Trophoblast cell (in vitro differentiated cells and primary cell): Measurements from ENCODE around the gene MAOB.
A peak's percentile ranks its signal among the peaks of the same experiment; 100 is the strongest.

ENCODE experiments used
- DNase-seq, 2 donors: peaks; one replicate each; pipeline ENCODE4 v3.0.0-alpha.2; 2016
- H2AFZ ChIP-seq: 2 replicates; pipeline ENCODE4 v1.6.1; 2013; ENCODE audit warnings: low read length, moderate library complexity, mild to moderate bottlenecking; ENCODE audit not compliant: insufficient read depth, poor library complexity
- H2AK5ac ChIP-seq: 2 replicates; pipeline ENCODE4 v1.6.1; 2013; ENCODE audit warnings: mild to moderate bottlenecking, low read length
- H2BK120ac ChIP-seq: 2 replicates; pipeline ENCODE4 v1.6.1; 2013; ENCODE audit warnings: low read length, mild to moderate bottlenecking, moderate library complexity; ENCODE audit not compliant: insufficient read depth, poor library complexity
- H2BK12ac ChIP-seq: 2 replicates; pipeline ENCODE4 v1.6.1; 2013; ENCODE audit warnings: mild to moderate bottlenecking, low read length, moderate library complexity
- H2BK5ac ChIP-seq: 2 replicates; pipeline ENCODE4 v1.6.1; 2013; ENCODE audit warnings: low read length, low read depth, moderate library complexity, mild to moderate bottlenecking; ENCODE audit not compliant: poor library complexity
- H3K14ac ChIP-seq: 2 replicates; pipeline ENCODE4 v1.6.1; 2013; ENCODE audit warnings: mild to moderate bottlenecking, low read length
- H3K18ac ChIP-seq: 2 replicates; pipeline ENCODE4 v1.6.1; 2013; ENCODE audit warnings: mild to moderate bottlenecking, low read length
- H3K23ac ChIP-seq: 2 replicates; pipeline ENCODE4 v1.6.1; 2013; ENCODE audit warnings: low read length
- H3K27ac ChIP-seq: 2 replicates; pipeline ENCODE4 v1.5.1; 2013; ENCODE audit warnings: low read depth, mild to moderate bottlenecking, inconsistent platforms, low read length, moderate library complexity
- H3K27me3 ChIP-seq: 2 replicates; pipeline ENCODE4 v1.6.1; 2013; ENCODE audit warnings: inconsistent platforms, mild to moderate bottlenecking, low read length, moderate library complexity; ENCODE audit not compliant: insufficient read depth
- H3K36me3 ChIP-seq, 2 experiments: 1 replicate in 1 of 2; 2 replicates in 1 of 2; pipeline ENCODE4 v1.6.1; 2013; ENCODE audit warnings: low read length in 2 of 2, mild to moderate bottlenecking in 2 of 2, moderate library complexity in 1 of 2; ENCODE audit not compliant: insufficient read depth in 2 of 2, control insufficient read depth in 1 of 2
- H3K4ac ChIP-seq: 2 replicates; pipeline ENCODE4 v1.6.1; 2013; ENCODE audit warnings: low read depth, mild to moderate bottlenecking, low read length, moderate library complexity
- H3K4me1 ChIP-seq, 2 experiments: 1 replicate in 1 of 2; 2 replicates in 1 of 2; pipeline ENCODE4 v1.6.1; 2013; ENCODE audit warnings: low read length in 2 of 2, mild to moderate bottlenecking in 2 of 2, moderate library complexity in 1 of 2; ENCODE audit not compliant: insufficient read depth in 2 of 2, control insufficient read depth in 1 of 2
- H3K4me2 ChIP-seq: 2 replicates; pipeline ENCODE4 v1.6.1; 2013; ENCODE audit warnings: inconsistent platforms, mild to moderate bottlenecking, low read length, moderate library complexity
- H3K4me3 ChIP-seq: 2 replicates; pipeline ENCODE4 v1.5.1; 2013; ENCODE audit warnings: mild to moderate bottlenecking, low read depth, low read length, inconsistent platforms
- H3K79me1 ChIP-seq: one replicate; pipeline ENCODE4 v1.6.1; 2013; ENCODE audit warnings: low read length
- H3K79me2 ChIP-seq: 2 replicates; pipeline ENCODE4 v1.6.1; 2013; ENCODE audit warnings: low read length, mild to moderate bottlenecking; ENCODE audit not compliant: control insufficient read depth, insufficient read depth, poor library complexity
- H3K9ac ChIP-seq: 2 replicates; pipeline ENCODE4 v1.6.1; 2013; ENCODE audit warnings: mild to moderate bottlenecking, low read length
- H3K9me3 ChIP-seq: 2 replicates; pipeline ENCODE4 v1.6.1; 2013; ENCODE audit warnings: low read depth, mild to moderate bottlenecking, control low read depth, inconsistent platforms, low read length; ENCODE audit not compliant: insufficient read depth
- H4K12ac ChIP-seq: 2 replicates; pipeline ENCODE4 v1.6.1; 2013; ENCODE audit warnings: low read depth, mild to moderate bottlenecking, low read length, moderate library complexity
- H4K8ac ChIP-seq: 2 replicates; pipeline ENCODE4 v1.6.1; 2013; ENCODE audit warnings: low read depth, mild to moderate bottlenecking, low read length, moderate library complexity
- H4K91ac ChIP-seq: one replicate; pipeline ENCODE4 v1.6.1; 2013; ENCODE audit warnings: low read depth, mild to moderate bottlenecking, low read length, moderate library complexity
- WGBS: extraction: QIAGEN DNeasy Blood & Tissue Kit; methylation state at CpG from one replicate; pipeline ENCODE4 v1.1.7; 2013; ENCODE audit warnings: missing lambda C conversion rate; ENCODE audit not compliant: insufficient read length, insufficient coverage; ENCODE audit errors: extremely low coverage; 5-methylcytosine and 5-hydroxymethylcytosine counted together

The MAOB gene

DNA sequence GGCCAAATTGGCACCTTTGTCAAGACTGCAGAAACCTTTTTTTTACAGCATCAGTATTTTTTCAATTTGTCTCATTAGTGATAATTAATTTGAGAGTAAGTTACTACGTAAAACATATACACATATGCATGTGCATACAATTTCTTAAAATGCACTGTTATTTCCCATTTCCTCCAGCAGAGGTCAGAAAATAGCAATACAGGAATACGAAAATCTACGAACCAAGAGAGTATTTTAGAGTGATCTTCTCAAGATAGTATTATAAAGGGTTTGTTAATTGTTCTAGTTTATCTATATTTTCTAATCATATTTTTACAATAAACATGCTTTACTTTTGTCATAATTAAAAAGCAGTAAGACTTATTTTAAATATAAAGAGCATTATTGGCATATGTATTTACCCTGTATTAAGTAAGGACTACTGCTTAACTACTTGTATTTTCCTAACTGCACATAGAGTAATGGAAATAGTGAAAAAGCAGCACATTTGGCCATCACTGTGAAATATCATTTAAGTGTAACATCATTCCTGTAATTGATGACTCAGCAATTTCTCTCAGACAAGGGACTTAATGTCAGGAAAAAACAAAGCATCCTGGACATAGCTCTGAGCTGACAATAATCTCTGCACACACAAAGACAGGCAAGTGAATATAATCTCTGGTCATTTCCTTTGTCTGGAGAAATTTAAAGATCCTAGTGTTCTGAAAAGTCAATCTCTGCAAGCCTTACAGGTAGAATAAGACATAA lies 45.6 kb downstream of the MAOB start:
- H3K4me2 ChIP-seq = no peak overlapping the region
- no peak overlapping the region for H3K4me3 ChIP-seq
- no peak overlapping the region for H4K91ac ChIP-seq
- H3K9me3 ChIP-seq = no peaks in the 10 kb centered on the region
- H3K18ac ChIP-seq = no peak overlapping the region
- H3K4me1 ChIP-seq = no peaks in the 10 kb centered on the region
- no peak overlapping the region for H3K27ac ChIP-seq
- H3K79me1 ChIP-seq = no peaks in the 10 kb centered on the region
- H4K8ac ChIP-seq = no peak overlapping the region
- WGBS = no CpG with 5 or more reads among the region's 3 CpGs
- no peak overlapping the region for H2BK12ac ChIP-seq
- H3K9ac ChIP-seq = no peak overlapping the region
- no peak overlapping the region for H3K14ac ChIP-seq
- no peak overlapping the region for H3K4ac ChIP-seq
- H2BK120ac ChIP-seq = no peak overlapping the region
- DNase-seq = peak in 1 of 2 donors; percentile 72
- no peak overlapping the region for H2AK5ac ChIP-seq
- H3K36me3 ChIP-seq = no peaks in the 10 kb centered on the region
- H3K79me2 ChIP-seq = no peaks in the 10 kb centered on the region
- no peak overlapping the region for H4K12ac ChIP-seq
- H2AFZ ChIP-seq = no peak overlapping the region
- H3K23ac ChIP-seq = no peak overlapping the region
- no peak overlapping the region for H2BK5ac ChIP-seq
- H3K27me3 ChIP-seq = no peaks in the 10 kb centered on the region

DNA sequence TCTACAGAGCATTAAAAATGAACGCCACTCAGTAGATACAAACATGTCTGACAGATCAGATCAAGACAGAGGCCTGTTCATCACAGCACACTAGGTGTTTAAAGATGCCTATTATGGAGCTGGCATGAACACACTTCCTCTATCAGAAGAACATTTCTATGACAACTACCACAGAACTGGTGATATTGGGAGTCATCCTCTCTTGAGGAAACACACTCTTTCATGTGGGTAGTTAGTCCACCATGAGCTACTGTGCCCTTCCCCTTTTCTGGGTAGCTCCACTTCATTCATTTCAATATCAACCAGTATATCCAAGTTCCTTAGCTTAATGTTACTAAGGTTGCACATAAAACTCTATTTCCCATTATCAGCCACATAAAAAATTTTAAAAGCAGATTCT lies 46.7 kb downstream of the MAOB start:
- no peak overlapping the region for H2BK120ac ChIP-seq
- WGBS = no CpG with 5 or more reads among the region's 1 CpG
- H3K4me2 ChIP-seq = no peak overlapping the region
- H3K18ac ChIP-seq = no peak overlapping the region
- H2BK5ac ChIP-seq = no peak overlapping the region
- no peak overlapping the region for H3K14ac ChIP-seq
- no peaks in the 10 kb centered on the region for H3K36me3 ChIP-seq
- H3K4me3 ChIP-seq = no peak overlapping the region
- H4K12ac ChIP-seq = no peak overlapping the region
- no peak overlapping the region for H3K4ac ChIP-seq
- H3K79me1 ChIP-seq = no peaks in the 10 kb centered on the region
- H4K8ac ChIP-seq = no peak overlapping the region
- H3K27me3 ChIP-seq = no peaks in the 10 kb centered on the region
- no peaks in the 10 kb centered on the region for H3K79me2 ChIP-seq
- H2BK12ac ChIP-seq = no peak overlapping the region
- H3K9ac ChIP-seq = no peak overlapping the region
- no peaks in the 10 kb centered on the region for H3K9me3 ChIP-seq
- no peak overlapping the region for H3K27ac ChIP-seq
- H3K23ac ChIP-seq = no peak overlapping the region
- H2AK5ac ChIP-seq = no peak overlapping the region
- no peak overlapping the region for H4K91ac ChIP-seq
- no peaks in the 10 kb centered on the region for H3K4me1 ChIP-seq
- no peak for DNase-seq
- H2AFZ ChIP-seq = no peak overlapping the region

DNA sequence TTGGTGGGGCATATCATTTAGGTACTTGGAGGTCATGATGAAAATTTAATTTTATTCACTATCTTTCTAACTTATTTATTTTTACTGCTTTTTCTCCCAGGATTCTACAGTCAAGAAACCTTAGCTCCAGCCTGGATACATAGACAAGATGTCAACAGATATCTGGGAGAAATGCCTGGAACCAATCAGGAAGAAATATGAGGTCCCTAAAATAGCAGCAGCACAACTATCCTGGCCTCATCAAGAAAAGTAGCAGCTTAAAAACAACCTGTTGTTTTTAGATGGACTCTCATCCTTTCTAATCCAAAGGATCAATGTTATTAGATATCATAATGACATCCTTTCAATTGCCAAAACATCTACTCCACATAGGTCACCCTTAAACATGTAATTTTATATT lies 54.5 kb downstream of the MAOB start:
- no peak overlapping the region for H2AK5ac ChIP-seq
- no peak overlapping the region for H2AFZ ChIP-seq
- H3K4me2 ChIP-seq = no peak overlapping the region
- H4K12ac ChIP-seq = no peak overlapping the region
- no peak for DNase-seq
- H3K9ac ChIP-seq = no peak overlapping the region
- H3K4me1 ChIP-seq = no peaks in the 10 kb centered on the region
- H3K18ac ChIP-seq = no peak overlapping the region
- H3K4me3 ChIP-seq = no peak overlapping the region
- no peaks in the 10 kb centered on the region for H3K79me1 ChIP-seq
- no peak overlapping the region for H3K4ac ChIP-seq
- no peaks in the 10 kb centered on the region for H3K79me2 ChIP-seq
- no peaks in the 10 kb centered on the region for H3K27me3 ChIP-seq
- no peak overlapping the region for H3K27ac ChIP-seq
- H2BK120ac ChIP-seq = no peak overlapping the region
- no peak overlapping the region for H2BK12ac ChIP-seq
- no peak overlapping the region for H2BK5ac ChIP-seq
- no peaks in the 10 kb centered on the region for H3K36me3 ChIP-seq
- H3K23ac ChIP-seq = no peak overlapping the region
- H4K8ac ChIP-seq = no peak overlapping the region
- H4K91ac ChIP-seq = no peak overlapping the region
- no peak overlapping the region for H3K14ac ChIP-seq
- H3K9me3 ChIP-seq = no peaks in the 10 kb centered on the region

DNA sequence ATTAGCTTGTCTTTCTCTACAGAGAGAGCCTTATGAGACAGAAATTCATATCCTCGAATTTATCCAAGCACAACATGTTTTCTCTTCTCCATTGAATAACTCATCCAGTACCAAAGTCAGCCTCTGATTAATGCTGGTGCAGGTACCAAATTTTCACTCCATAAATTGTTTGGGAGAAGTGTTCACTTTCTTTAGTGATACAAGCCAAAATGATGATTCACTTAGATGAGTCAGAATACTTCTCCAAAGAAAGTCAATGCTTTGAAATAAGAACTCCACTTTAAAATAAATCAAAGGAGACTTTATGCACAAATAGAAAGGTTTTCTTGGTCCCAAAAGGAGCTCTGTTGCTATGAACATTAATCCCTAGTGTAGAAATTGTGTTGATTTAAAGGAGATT lies 60.2 kb downstream of the MAOB start:
- H3K9ac ChIP-seq = no peak overlapping the region
- H2AK5ac ChIP-seq = no peak overlapping the region
- H3K27ac ChIP-seq = no peak overlapping the region
- H3K23ac ChIP-seq = no peak overlapping the region
- WGBS = no CpG with 5 or more reads among the region's 1 CpG
- H3K79me2 ChIP-seq = no peaks in the 10 kb centered on the region
- H3K14ac ChIP-seq = no peak overlapping the region
- no peak overlapping the region for H4K12ac ChIP-seq
- H3K4me2 ChIP-seq = no peak overlapping the region
- H4K8ac ChIP-seq = no peak overlapping the region
- no peak overlapping the region for H4K91ac ChIP-seq
- H2BK12ac ChIP-seq = no peak overlapping the region
- H3K27me3 ChIP-seq = no peaks in the 10 kb centered on the region
- no peak overlapping the region for H2AFZ ChIP-seq
- no peak overlapping the region for H3K18ac ChIP-seq
- no peaks in the 10 kb centered on the region for H3K9me3 ChIP-seq
- no peaks in the 10 kb centered on the region for H3K79me1 ChIP-seq
- H3K4ac ChIP-seq = no peak overlapping the region
- H3K4me3 ChIP-seq = no peak overlapping the region
- no peaks in the 10 kb centered on the region for H3K4me1 ChIP-seq
- no peak overlapping the region for H2BK120ac ChIP-seq
- H2BK5ac ChIP-seq = no peak overlapping the region
- no peaks in the 10 kb centered on the region for H3K36me3 ChIP-seq
- peak in 1 of 2 donors; percentile 23 for DNase-seq
